Measurements from ENCODE around the gene SDC3.

DNA sequence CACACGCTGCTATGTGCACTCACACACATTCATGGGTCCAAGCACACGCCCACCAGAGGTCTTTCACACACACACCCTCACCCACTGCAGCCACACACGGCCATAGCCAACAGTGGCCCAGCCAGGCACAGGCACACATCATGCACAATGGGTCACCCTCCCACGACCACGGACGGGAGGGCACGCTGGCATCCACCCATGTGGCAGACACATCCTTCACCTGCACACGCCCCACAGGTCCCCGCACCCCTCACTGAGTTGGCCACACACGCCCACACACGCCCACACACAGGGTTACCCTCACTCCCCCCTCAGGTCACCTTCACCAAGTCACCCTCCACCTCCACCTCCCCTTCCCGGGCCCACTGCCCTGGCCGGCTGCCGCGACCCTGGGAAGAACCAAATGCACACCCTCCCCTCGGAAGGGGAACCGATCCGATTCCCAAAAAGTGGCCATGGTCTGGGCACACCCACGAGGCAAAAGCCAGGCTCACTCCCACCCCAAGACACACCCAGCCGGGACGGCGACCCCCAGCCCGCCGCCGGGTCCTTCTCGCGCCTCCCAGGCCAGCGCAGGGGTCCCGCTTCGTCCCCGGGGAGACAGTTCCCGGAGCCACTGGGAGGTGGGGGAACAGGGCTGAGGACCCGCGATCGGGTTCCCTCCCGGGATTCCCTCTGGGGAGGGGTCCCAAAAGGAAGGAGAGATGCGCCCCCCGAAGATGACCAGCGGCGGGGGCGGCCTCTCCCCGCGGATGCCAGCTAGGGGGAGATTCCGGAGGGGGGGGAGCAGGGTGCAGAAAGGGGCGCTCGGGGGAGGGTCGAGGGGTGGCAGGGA is 860 bp downstream of the SDC3 start:
- TF ChIP-seq EZH2 (IDR thresholded peaks at IDR 0.05) = no peak
- TF ChIP-seq, protein P1, sequence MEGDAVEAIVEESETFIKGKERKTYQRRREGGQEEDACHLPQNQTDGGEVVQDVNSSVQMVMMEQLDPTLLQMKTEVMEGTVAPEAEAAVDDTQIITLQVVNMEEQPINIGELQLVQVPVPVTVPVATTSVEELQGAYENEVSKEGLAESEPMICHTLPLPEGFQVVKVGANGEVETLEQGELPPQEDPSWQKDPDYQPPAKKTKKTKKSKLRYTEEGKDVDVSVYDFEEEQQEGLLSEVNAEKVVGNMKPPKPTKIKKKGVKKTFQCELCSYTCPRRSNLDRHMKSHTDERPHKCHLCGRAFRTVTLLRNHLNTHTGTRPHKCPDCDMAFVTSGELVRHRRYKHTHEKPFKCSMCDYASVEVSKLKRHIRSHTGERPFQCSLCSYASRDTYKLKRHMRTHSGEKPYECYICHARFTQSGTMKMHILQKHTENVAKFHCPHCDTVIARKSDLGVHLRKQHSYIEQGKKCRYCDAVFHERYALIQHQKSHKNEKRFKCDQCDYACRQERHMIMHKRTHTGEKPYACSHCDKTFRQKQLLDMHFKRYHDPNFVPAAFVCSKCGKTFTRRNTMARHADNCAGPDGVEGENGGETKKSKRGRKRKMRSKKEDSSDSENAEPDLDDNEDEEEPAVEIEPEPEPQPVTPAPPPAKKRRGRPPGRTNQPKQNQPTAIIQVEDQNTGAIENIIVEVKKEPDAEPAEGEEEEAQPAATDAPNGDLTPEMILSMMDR (IDR thresholded peaks at IDR 0.05) = no peak

Data from neural progenitor cell (in vitro differentiated cells).